HEK293 (cell line): Measurements from ENCODE around the gene IGFBP4.

ENCODE experiments used
- CTCF ChIA-PET: fragments of 350-600 bp; formaldehyde crosslinking; extraction: SDS; loops from one replicate; lab custom pipeline; 2021; ENCODE audit warnings: antibody characterized with exemption; lab: Yijun Ruan, JAX
- POLR2A ChIA-PET: fragments of 300-600 bp; formaldehyde crosslinking; extraction: SDS; loops from one replicate; lab custom pipeline; 2020; ENCODE audit warnings: antibody characterized with exemption, inconsistent platforms; lab: Yijun Ruan, JAX
- H3K27ac ChIP-seq: fragments of 200-500 bp; sonication (Bioruptor generic); 2 replicates; pipeline ENCODE4 v1.5.1; 2014; ENCODE audit warnings: low read depth, low read length, control low read depth, inconsistent platforms; ENCODE audit errors: extremely low read depth
- H3K36me3 ChIP-seq, 2 experiments: fragments of 200-500 bp in 1 of 2; sonication (Bioruptor generic) in 1 of 2; 1 replicate in 1 of 2; 2 replicates in 1 of 2; pipeline ENCODE4 v1.5.1; 2014 to 2017; ENCODE audit warnings: inconsistent platforms in 2 of 2, low read length in 2 of 2; ENCODE audit not compliant: control insufficient read depth in 2 of 2, insufficient read depth in 1 of 2
- H3K4me1 ChIP-seq: fragments of 200-500 bp; sonication (Bioruptor generic); 2 replicates; pipeline ENCODE4 v1.5.1; 2014; ENCODE audit warnings: mild to moderate bottlenecking, low read length, inconsistent platforms; ENCODE audit not compliant: control insufficient read depth, insufficient read depth
- H3K4me3 ChIP-seq: 2 replicates; pipeline ENCODE4 v1.5.1; 2011; ENCODE audit warnings: low read depth, mild to moderate bottlenecking, control low read depth, low read length, moderate library complexity
- H3K9me3 ChIP-seq: fragments of 200-500 bp; sonication (Bioruptor generic); 2 replicates; pipeline ENCODE4 v1.5.1; 2014; ENCODE audit warnings: low read depth, low read length, inconsistent platforms; ENCODE audit not compliant: control insufficient read depth, insufficient read depth
- FEZF1 ChIP-seq: fragments of 450-650 bp; formaldehyde crosslinking; IDR thresholded peaks from 2 replicates; pipeline ENCODE4 v1.5.1; 2016; ENCODE audit warnings: missing biosample characterization, missing genetic modification characterization
- GLI2 ChIP-seq: fragments of 450-650 bp; formaldehyde crosslinking; IDR thresholded peaks from 2 replicates; pipeline ENCODE4; 2017; ENCODE audit warnings: missing biosample characterization, missing genetic modification characterization, low read depth, borderline replicate concordance
- KLF16 ChIP-seq: fragments of 450-650 bp; formaldehyde crosslinking; IDR thresholded peaks from 2 replicates; pipeline ENCODE4 v1.5.1; 2017; ENCODE audit warnings: missing biosample characterization, missing genetic modification characterization
- OSR2 ChIP-seq: fragments of 450-650 bp; formaldehyde crosslinking; IDR thresholded peaks from 2 replicates; pipeline ENCODE4 v1.5.1; 2016; ENCODE audit warnings: missing biosample characterization, missing genetic modification characterization
- PRDM6 ChIP-seq: fragments of 450-650 bp; formaldehyde crosslinking; IDR thresholded peaks from 2 replicates; pipeline ENCODE4 v1.5.1; 2017; ENCODE audit warnings: missing biosample characterization, missing genetic modification characterization
- REST ChIP-seq: fragments of 450-650 bp; formaldehyde crosslinking; IDR thresholded peaks from 2 replicates; pipeline ENCODE4 v1.5.1; 2016; ENCODE audit warnings: missing biosample characterization, missing genetic modification characterization
- WT1 ChIP-seq: fragments of 450-650 bp; formaldehyde crosslinking; IDR thresholded peaks from 2 replicates; pipeline ENCODE4 v1.5.1; 2016; ENCODE audit warnings: missing biosample characterization, missing genetic modification characterization
- ZBTB1 ChIP-seq: fragments of 450-650 bp; formaldehyde crosslinking; IDR thresholded peaks from 2 replicates; pipeline ENCODE4 v1.5.1; 2016; ENCODE audit warnings: missing biosample characterization, missing genetic modification characterization
- ZBTB7A ChIP-seq: fragments of 450-650 bp; formaldehyde crosslinking; IDR thresholded peaks from 2 replicates; pipeline ENCODE4 v1.5.1; 2016; ENCODE audit warnings: low read depth, missing biosample characterization, missing genetic modification characterization
- ZEB2 ChIP-seq: fragments of 450-650 bp; formaldehyde crosslinking; IDR thresholded peaks from 2 replicates; pipeline ENCODE4 v1.5.1; 2016; ENCODE audit warnings: missing biosample characterization, missing genetic modification characterization
- ZNF16 ChIP-seq: fragments of 450-650 bp; formaldehyde crosslinking; IDR thresholded peaks from 2 replicates; pipeline ENCODE4 v1.5.1; 2016; ENCODE audit warnings: low read depth, missing biosample characterization, missing genetic modification characterization
- ZNF169 ChIP-seq: fragments of 450-650 bp; formaldehyde crosslinking; IDR thresholded peaks from 2 replicates; pipeline ENCODE4 v1.5.1; 2016; ENCODE audit warnings: missing biosample characterization, missing genetic modification characterization
- ZNF175 ChIP-seq: fragments of 450-650 bp; formaldehyde crosslinking; IDR thresholded peaks from 2 replicates; pipeline ENCODE4 v1.5.1; 2016; ENCODE audit warnings: missing biosample characterization, missing genetic modification characterization
- ZNF292 ChIP-seq: fragments of 450-650 bp; formaldehyde crosslinking; IDR thresholded peaks from 2 replicates; pipeline ENCODE4 v1.5.1; 2016; ENCODE audit warnings: low read depth, missing biosample characterization, missing genetic modification characterization, borderline replicate concordance
- ZNF350 ChIP-seq: fragments of 450-650 bp; formaldehyde crosslinking; IDR thresholded peaks from 2 replicates; pipeline ENCODE4 v1.5.0; 2017; ENCODE audit warnings: missing biosample characterization, mild to moderate bottlenecking, missing genetic modification characterization
- ZNF404 ChIP-seq: fragments of 450-650 bp; formaldehyde crosslinking; IDR thresholded peaks from 2 replicates; pipeline ENCODE4 v1.5.1; 2017; ENCODE audit warnings: missing biosample characterization, missing genetic modification characterization
- ZNF426 ChIP-seq: fragments of 450-650 bp; formaldehyde crosslinking; IDR thresholded peaks from 2 replicates; pipeline ENCODE4 v1.5.1; 2017; ENCODE audit warnings: missing biosample characterization, missing genetic modification characterization, mild to moderate bottlenecking, inconsistent platforms, moderate library complexity
- ZNF473 ChIP-seq: fragments of 450-650 bp; formaldehyde crosslinking; IDR thresholded peaks from 2 replicates; pipeline ENCODE4 v1.5.1; 2017; ENCODE audit warnings: missing biosample characterization, missing genetic modification characterization
- ZNF529 ChIP-seq: fragments of 450-650 bp; formaldehyde crosslinking; IDR thresholded peaks from 2 replicates; pipeline ENCODE4 v1.5.1; 2017; ENCODE audit warnings: missing genetic modification characterization, missing biosample characterization; ENCODE audit not compliant: insufficient replicate concordance
- ZNF544 ChIP-seq: fragments of 450-650 bp; formaldehyde crosslinking; IDR thresholded peaks from 2 replicates; pipeline ENCODE4 v1.5.0; 2017; ENCODE audit warnings: missing biosample characterization, missing genetic modification characterization
- ZNF548 ChIP-seq: fragments of 450-650 bp; formaldehyde crosslinking; IDR thresholded peaks from 2 replicates; pipeline ENCODE4 v1.5.1; 2016; ENCODE audit warnings: missing biosample characterization, missing genetic modification characterization
- ZNF549 ChIP-seq: fragments of 450-650 bp; IDR thresholded peaks from 2 replicates; pipeline ENCODE4 v1.5.1; 2018; ENCODE audit warnings: missing biosample characterization, missing genetic modification characterization, mild to moderate bottlenecking, inconsistent platforms, moderate library complexity
- ZNF623 ChIP-seq: fragments of 450-650 bp; formaldehyde crosslinking; IDR thresholded peaks from 2 replicates; pipeline ENCODE4 v1.5.1; 2016; ENCODE audit warnings: missing biosample characterization, missing genetic modification characterization
- ZNF747 ChIP-seq: fragments of 450-650 bp; formaldehyde crosslinking; IDR thresholded peaks from 2 replicates; pipeline ENCODE4 v1.5.1; 2016; ENCODE audit warnings: missing biosample characterization, missing genetic modification characterization
- ZNF768 ChIP-seq: fragments of 450-650 bp; formaldehyde crosslinking; IDR thresholded peaks from 2 replicates; pipeline ENCODE4 v1.5.1; 2018; ENCODE audit warnings: missing biosample characterization, mild to moderate bottlenecking, missing genetic modification characterization
- ZNF843 ChIP-seq: fragments of 450-650 bp; formaldehyde crosslinking; IDR thresholded peaks from 2 replicates; pipeline ENCODE4 v1.5.1; 2016; ENCODE audit warnings: missing biosample characterization, missing genetic modification characterization
- TF ChIP-seq, protein P1 (sequence below): fragments of 450-650 bp; formaldehyde crosslinking; conservative IDR thresholded peaks from 2 replicates; pipeline ENCODE4 v1.5.1; 2016; ENCODE audit warnings: low read depth, missing biosample characterization, missing genetic modification characterization

IGFBP4 gene

GRCh38 chr17:40484285-40484972 lies 41.2 kb downstream of the IGFBP4 start:
- H3K9me3 ChIP-seq, result no peaks in the 10 kb centered on the region
- H3K4me3 ChIP-seq, result no peak overlapping the region
- TF ChIP-seq ZNF544 (tag by site-specific recombination) (no peak), ZNF473 (tag by site-specific recombination) (no peak), ZNF350 (tag by site-specific recombination) (no peak), ZNF426 (tag by site-specific recombination) (no peak), ZNF529 (tag by site-specific recombination) (no peak), ZNF548 (tag by site-specific recombination) (no peak), ZNF843 (tag by site-specific recombination) (no peak), ZNF175 (tag by site-specific recombination) (no peak), FEZF1 (tag by site-specific recombination) (no peak), OSR2 (tag by site-specific recombination) (no peak), ZNF623 (tag by site-specific recombination) (no peak), ZBTB7A (no peak), ZNF549 (no peak), WT1 (tag by site-specific recombination) (no peak), ZNF768 (no peak), ZNF747 (no peak), ZNF169 (no peak)
- TF ChIP-seq, protein P1, sequence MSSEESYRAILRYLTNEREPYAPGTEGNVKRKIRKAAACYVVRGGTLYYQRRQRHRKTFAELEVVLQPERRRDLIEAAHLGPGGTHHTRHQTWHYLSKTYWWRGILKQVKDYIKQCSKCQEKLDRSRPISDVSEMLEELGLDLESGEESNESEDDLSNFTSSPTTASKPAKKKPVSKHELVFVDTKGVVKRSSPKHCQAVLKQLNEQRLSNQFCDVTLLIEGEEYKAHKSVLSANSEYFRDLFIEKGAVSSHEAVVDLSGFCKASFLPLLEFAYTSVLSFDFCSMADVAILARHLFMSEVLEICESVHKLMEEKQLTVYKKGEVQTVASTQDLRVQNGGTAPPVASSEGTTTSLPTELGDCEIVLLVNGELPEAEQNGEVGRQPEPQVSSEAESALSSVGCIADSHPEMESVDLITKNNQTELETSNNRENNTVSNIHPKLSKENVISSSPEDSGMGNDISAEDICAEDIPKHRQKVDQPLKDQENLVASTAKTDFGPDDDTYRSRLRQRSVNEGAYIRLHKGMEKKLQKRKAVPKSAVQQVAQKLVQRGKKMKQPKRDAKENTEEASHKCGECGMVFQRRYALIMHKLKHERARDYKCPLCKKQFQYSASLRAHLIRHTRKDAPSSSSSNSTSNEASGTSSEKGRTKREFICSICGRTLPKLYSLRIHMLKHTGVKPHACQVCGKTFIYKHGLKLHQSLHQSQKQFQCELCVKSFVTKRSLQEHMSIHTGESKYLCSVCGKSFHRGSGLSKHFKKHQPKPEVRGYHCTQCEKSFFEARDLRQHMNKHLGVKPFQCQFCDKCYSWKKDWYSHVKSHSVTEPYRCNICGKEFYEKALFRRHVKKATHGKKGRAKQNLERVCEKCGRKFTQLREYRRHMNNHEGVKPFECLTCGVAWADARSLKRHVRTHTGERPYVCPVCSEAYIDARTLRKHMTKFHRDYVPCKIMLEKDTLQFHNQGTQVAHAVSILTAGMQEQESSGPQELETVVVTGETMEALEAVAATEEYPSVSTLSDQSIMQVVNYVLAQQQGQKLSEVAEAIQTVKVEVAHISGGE (tag by site-specific recombination), result no peak
- TF ChIP-seq, all 188 proteins: peak for 0
- ChIA-PET POLR2A (interaction anchor here (0.9 kb wide), 1 partner anchor 67 kb away, joined by 3 read pairs; the partner anchor contains the start of gene TOP2A), CTCF (interaction anchor here (1.0 to 5.1 kb wide), 4 partner anchors 8 to 48 kb away, joined by 3 to 65 read pairs (median 16); no protein-coding TSS in a partner anchor)
- peaks cover 11% of the 10 kb centered on the region for H3K4me1 ChIP-seq
- H3K27ac ChIP-seq, result no peak overlapping the region
- H3K36me3 ChIP-seq, result no peaks in the 10 kb centered on the region

DNA sequence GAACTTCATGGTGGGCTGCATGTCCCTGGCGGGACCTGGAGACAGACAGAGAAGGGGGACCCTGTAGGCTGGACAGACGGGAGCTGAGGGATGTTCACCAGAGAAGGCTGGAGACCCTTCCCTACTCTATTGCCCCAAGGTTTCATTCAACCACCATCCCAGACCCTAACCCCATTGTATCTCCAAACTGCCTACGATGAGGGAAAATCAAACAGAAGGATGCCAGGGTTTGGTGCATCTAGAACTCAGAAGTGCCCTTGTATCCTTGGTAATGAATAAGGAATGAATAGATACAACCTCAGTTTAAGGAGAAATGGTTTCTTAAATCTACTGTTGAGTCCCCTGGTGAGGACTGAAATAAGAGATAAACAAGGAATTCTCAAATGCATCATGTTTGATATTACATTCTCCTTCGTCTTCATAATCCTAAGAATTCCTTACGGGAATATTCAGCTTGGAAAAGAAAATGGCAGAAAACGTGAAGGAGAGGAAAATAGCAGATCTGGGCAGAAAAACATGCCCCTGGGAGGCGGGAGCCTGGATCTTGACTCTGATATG lies 41.8 kb downstream of the IGFBP4 start:
- H3K4me1 ChIP-seq, result peaks cover 14% of the 10 kb centered on the region
- no peak overlapping the region for H3K27ac ChIP-seq
- no peak for TF ChIP-seq ZNF292 (tag by site-specific recombination)
- TF ChIP-seq GLI2 (tag by site-specific recombination), result no peak
- TF ChIP-seq REST (tag by site-specific recombination), result no peak
- TF ChIP-seq KLF16, result no peak
- TF ChIP-seq ZNF404 (tag by site-specific recombination), result no peak
- TF ChIP-seq PRDM6 (tag by site-specific recombination), result no peak
- no peak for TF ChIP-seq ZNF350 (tag by site-specific recombination)
- no peak for TF ChIP-seq ZNF16
- no peak for TF ChIP-seq ZEB2
- TF ChIP-seq ZBTB1 (tag by site-specific recombination), result no peak

More for the DNA sequence above, 41.8 kb downstream of the IGFBP4 start:
- POLR2A ChIA-PET, result interaction anchor here (0.6 to 2.1 kb wide), 3 partner anchors 9 to 47 kb away, joined by 3 to 9 read pairs (median 3); no protein-coding TSS in a partner anchor
- no peak overlapping the region for H3K4me3 ChIP-seq
- no peaks in the 10 kb centered on the region for H3K36me3 ChIP-seq
- CTCF ChIA-PET, result interaction anchor here (0.7 to 5.1 kb wide), 6 partner anchors 8 to 48 kb away, joined by 3 to 65 read pairs (median 6); no protein-coding TSS in a partner anchor
- H3K9me3 ChIP-seq, result no peaks in the 10 kb centered on the region
